Activated CD4-positive, CD25-positive, alpha-beta regulatory T cell treated with anti-CD3 and anti-CD28 coated beads, Interleukin-2, amount 50 U/mL, for 24 hours (primary cell): ENCODE data around the gene PCK2.
A peak's percentile ranks its signal among the peaks of the same experiment; 100 is the strongest.

ENCODE experiments used
- ATAC-seq, 2 donors: fragments of 150-1000 bp; cut with Tn5 transposase; one replicate each; pipeline ENCODE4 v1.10.0; 2021; ENCODE audit warnings: mild to moderate bottlenecking in 1 of 2, moderate library complexity in 1 of 2

PCK2 gene

GRCh38 chr14:24077086-24077485, 17.0 kb upstream of the PCK2 start:
- no peak for ATAC-seq

- no peak for ATAC-seq
Measured at GRCh38 chr14:24078146-24078545, 16.0 kb upstream of the PCK2 start.

- ATAC-seq: no peak
Measured at GRCh38 chr14:24079491-24080141, 14.5 kb upstream of the PCK2 start.

DNA sequence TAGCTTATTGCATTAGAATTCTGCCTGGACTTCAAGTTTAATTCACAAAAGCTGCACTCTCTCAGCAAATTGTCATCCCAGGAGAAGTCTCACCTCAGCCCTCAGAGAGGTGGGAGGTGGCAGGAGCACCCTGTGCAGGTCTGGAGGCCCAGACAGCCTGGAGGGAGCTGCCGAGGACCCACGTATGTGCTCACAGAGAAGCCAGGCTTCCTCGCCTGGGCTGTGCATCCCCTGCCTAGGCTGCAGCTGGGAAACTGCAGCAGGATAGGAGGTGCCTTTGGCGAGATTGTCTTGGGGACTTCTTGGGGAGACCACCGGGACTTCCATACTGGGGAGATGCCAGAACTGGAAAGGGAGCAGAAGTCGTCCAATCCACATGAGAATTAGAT, 14.0 kb upstream of the PCK2 start:
- ATAC-seq: no peak

GRCh38 chr14:24080888-24081738, 13.0 kb upstream of the PCK2 start:
- peak; percentile 93 to 95 for ATAC-seq

- ATAC-seq: no peak
Measured at GRCh38 chr14:24081739-24082211, 12.3 kb upstream of the PCK2 start.

DNA sequence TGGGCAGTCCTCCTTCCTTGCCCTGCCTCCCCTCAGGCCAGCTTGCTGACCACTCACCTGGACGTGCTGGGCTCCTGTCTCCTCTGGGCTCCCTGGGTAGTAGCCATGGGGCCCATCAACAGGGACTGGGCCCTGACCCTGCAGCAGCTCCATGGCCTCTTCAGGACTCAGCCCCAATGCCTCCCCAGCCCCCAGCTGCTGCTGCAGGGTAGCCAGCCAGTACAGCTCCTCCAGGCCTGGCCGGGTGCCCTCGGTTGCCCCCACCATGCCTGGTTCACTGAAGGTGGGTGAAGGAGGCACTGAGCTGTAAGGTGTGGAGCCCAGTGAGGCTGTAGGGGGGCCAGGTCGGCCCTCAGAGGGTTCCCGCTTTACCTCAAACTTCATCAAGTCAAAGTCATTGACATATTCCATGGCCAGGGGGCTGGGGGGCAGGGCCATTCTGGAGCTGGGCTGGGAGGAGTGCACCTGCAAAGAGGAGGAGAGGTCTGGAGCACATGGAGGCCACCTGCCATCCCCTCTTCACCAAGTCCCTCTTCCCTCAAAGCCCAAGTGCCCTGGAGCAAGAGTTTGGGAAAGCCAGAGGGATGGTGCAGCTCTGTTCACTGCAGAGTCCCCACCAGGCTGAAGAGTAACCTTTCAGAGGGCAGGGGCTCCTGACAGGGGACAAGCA, 11.6 kb upstream of the PCK2 start:
- no peak for ATAC-seq

DNA sequence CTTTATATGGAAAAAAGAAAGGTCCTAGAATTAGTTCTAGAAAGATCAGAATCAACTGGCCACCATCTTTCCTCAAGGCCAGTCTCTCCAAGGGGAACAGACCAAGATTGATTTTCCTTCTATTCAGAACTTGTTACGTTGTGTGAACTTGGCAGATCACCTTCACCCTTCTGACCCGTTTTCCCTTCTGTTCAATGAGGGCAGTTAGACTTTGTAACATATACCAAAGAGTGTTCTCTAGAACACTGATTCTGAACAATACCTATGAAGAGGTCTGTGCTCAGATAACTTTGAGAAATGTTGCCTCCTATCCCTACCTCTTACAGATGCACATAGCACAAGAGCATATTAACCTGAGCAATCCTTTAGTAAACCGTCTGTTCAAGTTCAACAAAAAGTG, 10.6 kb upstream of the PCK2 start:
- no peak for ATAC-seq

- no peak for ATAC-seq
Measured at GRCh38 chr14:24084440-24084839, 9.7 kb upstream of the PCK2 start.

DNA sequence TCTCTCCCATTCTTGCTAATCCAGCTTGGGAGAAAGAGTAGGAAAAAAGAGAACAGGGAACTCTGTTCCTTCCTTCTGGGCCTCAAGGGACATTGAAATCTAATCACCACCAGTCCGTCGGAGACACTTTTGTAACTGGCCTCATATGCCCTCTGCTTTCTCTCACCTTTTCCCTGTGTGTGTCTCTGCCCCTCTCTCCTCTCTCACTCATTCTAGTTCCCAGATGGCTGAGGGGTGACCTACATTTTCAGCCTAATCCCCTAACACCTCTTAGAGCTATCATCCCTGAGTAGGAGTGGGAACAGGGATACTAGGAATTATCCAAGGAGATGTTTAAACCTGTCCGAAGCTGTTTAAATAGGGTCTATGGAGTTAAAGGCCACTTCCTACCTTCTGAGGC, 8.9 kb upstream of the PCK2 start:
- no peak for ATAC-seq

- ATAC-seq: no peak
Measured at GRCh38 chr14:24086193-24086955, 7.7 kb upstream of the PCK2 start.

DNA sequence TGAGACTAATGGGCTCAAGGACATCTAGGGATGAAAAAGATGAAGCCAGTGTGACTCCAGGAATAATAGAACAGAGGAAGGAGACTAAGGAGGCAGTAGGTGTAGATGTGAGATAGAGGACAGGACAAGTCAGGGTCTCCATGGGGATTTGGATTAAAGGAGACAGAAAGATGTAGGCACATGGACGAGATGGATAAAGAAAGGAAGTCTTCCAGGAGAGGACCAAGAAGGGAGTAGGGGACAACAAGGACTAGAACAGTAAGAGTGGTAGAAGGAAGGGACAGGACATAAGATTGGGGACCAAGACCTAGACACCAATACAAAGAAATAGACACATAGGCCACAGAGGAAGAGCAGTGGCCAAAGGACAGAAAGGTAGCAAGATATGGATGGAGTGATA, 7.1 kb upstream of the PCK2 start:
- no peak for ATAC-seq

DNA sequence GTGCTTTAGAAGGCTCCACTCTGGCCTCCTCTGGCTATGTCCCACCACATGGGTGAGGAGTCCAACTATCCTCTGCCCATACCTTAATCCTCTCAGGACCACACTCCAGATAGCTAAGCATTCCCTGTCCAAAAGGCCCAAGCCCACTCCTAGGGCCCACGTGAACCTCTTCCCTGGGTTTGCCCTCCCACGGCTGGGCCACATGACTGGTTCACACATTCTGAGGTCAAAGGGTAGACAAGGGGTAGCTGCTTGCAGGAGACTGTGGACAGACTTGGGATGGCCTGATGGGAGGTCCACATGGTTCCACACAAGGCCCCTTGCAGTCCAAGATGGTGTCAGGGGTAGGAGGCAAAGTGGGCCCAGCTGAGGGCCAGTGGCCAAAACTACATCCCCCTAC, 6.0 kb upstream of the PCK2 start:
- ATAC-seq: no peak

GRCh38 chr14:24089890-24090289, 4.2 kb upstream of the PCK2 start:
- no peak for ATAC-seq

DNA sequence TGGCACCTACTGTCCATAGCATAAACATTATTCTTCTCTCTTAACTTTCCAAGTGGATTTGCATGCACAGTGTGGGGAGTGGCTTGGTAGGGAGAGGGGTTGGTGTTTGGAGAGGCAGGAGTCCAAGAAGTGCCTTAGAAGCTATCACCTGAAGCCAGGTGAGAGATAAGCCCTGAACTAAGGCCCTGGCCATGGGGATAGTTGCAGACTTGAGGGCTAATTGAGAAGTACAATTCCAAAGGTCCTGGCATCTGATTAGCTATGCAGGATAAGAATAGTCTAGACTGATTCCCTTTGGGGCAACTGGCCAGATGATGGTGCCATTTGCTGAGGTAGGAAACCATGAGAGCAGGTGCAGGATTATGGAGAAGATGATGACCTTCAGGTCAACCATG, 2.0 kb upstream of the PCK2 start:
- no peak for ATAC-seq

DNA sequence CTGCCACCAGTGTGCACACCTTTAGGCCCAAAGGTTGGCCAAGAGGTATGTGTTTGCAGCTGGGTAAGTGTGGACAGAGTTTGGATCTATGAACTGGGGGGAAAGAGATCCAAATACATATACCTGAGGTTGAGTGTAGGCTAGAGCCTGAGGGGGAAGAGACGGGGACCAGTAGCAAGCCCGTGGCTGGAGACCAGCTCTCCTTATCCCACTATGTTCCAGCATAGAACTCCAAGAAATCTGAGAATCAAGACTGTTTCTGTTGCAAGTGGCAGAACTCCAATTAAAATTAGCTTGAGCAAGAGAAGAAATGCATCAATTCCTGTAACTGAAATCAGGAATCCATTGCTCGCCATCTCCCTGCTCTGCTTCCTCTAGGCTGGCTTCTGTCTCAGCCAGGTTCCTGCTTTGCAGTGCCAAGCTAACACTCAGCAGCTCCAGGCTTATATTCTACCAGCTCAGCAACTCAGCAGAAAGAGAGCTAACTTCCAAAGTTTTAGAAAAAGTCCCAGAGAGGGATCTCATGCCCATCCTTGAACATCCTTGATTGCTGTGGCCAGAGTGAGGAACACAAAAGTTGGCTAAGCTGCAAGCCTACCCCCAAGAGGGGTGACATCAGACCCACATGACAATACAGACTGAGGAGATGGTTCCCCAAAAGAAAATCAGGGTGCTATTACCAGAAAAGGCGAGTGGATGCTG, 1.5 kb upstream of the PCK2 start:
- no peak for ATAC-seq

DNA sequence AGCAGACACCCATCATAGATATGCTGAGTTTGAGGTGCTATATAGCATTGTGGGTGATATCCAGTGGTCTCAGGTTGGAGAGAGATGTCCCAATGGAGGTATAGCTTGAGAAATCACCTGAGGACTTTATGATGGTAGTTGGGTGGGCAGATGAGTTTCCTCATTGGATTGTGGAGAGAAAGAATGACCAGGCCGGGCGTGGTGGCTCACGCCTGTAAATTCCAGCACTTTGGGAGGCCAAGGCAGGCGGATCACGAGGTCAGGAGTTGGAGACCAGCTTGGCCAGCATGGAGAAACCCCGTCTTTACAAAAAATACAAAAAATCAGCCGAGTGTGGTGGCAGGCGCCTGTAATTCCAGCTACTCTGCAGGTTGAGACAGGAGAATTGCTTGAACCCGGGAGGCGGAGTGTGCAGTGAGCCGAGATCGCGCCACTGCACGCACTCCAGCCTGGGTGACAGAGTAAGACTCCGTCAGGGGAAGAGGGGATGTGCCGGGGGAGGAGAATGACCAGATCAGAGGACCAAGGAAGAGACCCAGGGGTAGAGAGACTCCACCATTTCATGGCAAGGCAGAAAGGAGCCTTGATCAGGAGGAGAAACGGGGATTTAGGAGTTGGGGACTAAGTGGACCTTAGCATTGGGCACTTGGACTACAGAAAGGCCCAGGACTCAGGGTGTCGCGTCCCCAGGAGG, 757 bp upstream of the PCK2 start:
- no peak for ATAC-seq

- no peak for ATAC-seq
Measured at GRCh38 chr14:24094841-24095270, 745 bp downstream of the PCK2 start.

- peak; percentile 44 to 48 for ATAC-seq
Measured at GRCh38 chr14:24095271-24096068, 1.4 kb downstream of the PCK2 start.

DNA sequence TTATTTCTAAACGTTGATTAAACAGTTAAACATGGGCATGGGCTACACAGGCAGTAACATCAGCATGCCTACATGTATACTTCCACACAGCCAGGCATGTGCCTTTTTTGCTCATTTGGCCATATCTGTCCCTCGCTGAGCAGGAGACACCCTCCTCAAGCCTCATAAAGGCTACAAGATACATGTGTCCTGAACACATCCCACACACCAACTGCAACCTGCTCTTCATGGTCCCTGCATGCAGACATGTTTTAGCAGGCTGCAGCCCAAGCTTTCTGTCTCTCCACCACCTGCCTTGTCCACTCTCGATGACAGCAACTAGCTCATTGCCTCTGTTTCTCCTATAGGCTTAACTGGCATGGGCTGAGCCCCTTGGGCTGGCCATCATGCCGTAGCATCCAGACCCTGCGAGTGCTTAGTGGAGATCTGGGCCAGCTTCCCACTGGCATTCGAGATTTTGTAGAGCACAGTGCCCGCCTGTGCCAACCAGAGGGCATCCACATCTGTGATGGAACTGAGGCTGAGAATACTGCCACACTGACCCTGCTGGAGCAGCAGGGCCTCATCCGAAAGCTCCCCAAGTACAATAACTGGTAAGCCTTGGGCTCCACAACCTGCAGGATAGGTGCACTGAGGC, 2.6 kb downstream of the PCK2 start:
- ATAC-seq: no peak
